ENCODE results near the gene PARD3B. TPM values are rescaled to one million over a fixed set of nuclear protein-coding genes. Genes with fewer than 3 reads are reported as not detected.
A peak's percentile ranks its signal among the peaks of the same experiment; 100 is the strongest.

The PARD3B gene
- total and polyA plus RNA-seq, 2 experiments from 2014 or later = 3.5 to 4.4 TPM

- H2AFZ ChIP-seq = no peak overlapping the region
- H3K27ac Mint-ChIP-seq = peak overlapping the region; percentile 70; the same call in 1 of the 2 replicates
- H4K20me1 ChIP-seq (replicated peaks; ENCODE audit: insufficient read depth) = no peaks in the 10 kb centered on the region
- peaks cover 3% of the 10 kb centered on the region for H3K27me3 Mint-ChIP-seq (ENCODE audit: insufficient read depth, low read depth, poor library complexity)
- H3K27me3 ChIP-seq (ENCODE audit: insufficient read depth) = no peaks in the 10 kb centered on the region
- H3K9me2 ChIP-seq (ENCODE audit: insufficient read depth) = peaks cover 18% of the 10 kb centered on the region
- DNase-seq (ENCODE audit: low spot score) = peak; percentile 65
- H3K4me1 Mint-ChIP-seq = peaks cover 57% of the 10 kb centered on the region
- H3K79me2 ChIP-seq (replicated peaks; ENCODE audit: insufficient read depth) = no peaks in the 10 kb centered on the region
- no peaks in the 10 kb centered on the region for H3K36me3 ChIP-seq (ENCODE audit: insufficient read depth)
- H3K9me3 Mint-ChIP-seq = no peaks in the 10 kb centered on the region
- peak overlapping the region; percentile 55 for H3K4me2 ChIP-seq
- H3K27ac ChIP-seq (ENCODE audit: low read depth) = 0 out of 2 replicates have a peak overlapping the region, but pooled peaks have one; percentile 5
- H3K4me3 ChIP-seq = no peak overlapping the region
- peaks cover 15% of the 10 kb centered on the region for H3K36me3 Mint-ChIP-seq (ENCODE audit: low read depth)
- H3F3A ChIP-seq (replicated peaks; ENCODE audit: low read depth) = no peaks in the 10 kb centered on the region
- H3K4me3 Mint-ChIP-seq = peak overlapping the region; percentile 8; the same call in 1 of the 3 replicates
- peaks cover 41% of the 10 kb centered on the region for H3K4me1 ChIP-seq (ENCODE audit: insufficient read depth)
- peak; percentile 92 for ATAC-seq
- no peak for TF ChIP-seq ZNF331 (CRISPR knock-in tag; IDR thresholded peaks at IDR 0.05; ENCODE audit: low read depth)
- no peak for TF ChIP-seq ETS1 (IDR thresholded peaks at IDR 0.05)
- no peak for TF ChIP-seq EZH2phosphoT487 (IDR thresholded peaks at IDR 0.05; ENCODE audit: unreplicated experiment)
- TF ChIP-seq CREB1 (CRISPR knock-in tag; IDR thresholded peaks at IDR 0.05; ENCODE audit: low read depth) = no peak
- TF ChIP-seq ZNF114 (CRISPR knock-in tag; IDR thresholded peaks at IDR 0.05) = no peak
- TF ChIP-seq JUNB (IDR thresholded peaks at IDR 0.05; ENCODE audit: unreplicated experiment) = no peak
- peak; percentile 73 for TF ChIP-seq NANOG (IDR thresholded peaks at IDR 0.05; ENCODE audit: borderline replicate concordance)
- peak; percentile 95 for TF ChIP-seq ZNF462 (CRISPR knock-in tag; IDR thresholded peaks at IDR 0.05)
These were observed 920.5 kb downstream of the PARD3B start for GRCh38 chr2:205465791-205466190.
